ENCODE results near the gene MAPKBP1. TPM values are rescaled to one million over a fixed set of nuclear protein-coding genes. Genes with fewer than 3 reads are reported as not detected.

Gene MAPKBP1
- total and polyA plus RNA-seq, 2 of the 4 experiments (the other 2 are of a cell fraction) = 12.5 to 15.3 TPM

GRCh38 chr15:41817781-41818180 is 43.5 kb downstream of the MAPKBP1 start:
- H3K9me1 ChIP-seq (ENCODE audit: insufficient read depth, low read length) = no peaks in the 10 kb centered on the region
- H3K79me1 ChIP-seq (ENCODE audit: low read depth in 1 of 2, low read length in 2 of 2) = peaks cover 0 to 8% of the 10 kb centered on the region in 2 experiments; a peak in 1 of 4 replicates
- ChIA-PET CTCF (no interaction called here), POLR2A (ENCODE audit: unreplicated experiment) (no interaction called here)
- intact Hi-C loops (cut with micrococcal nuclease) (loop anchor here (10.0 kb wide), 1 partner anchor 353 kb away; no protein-coding TSS in a partner anchor), in situ Hi-C loops (cut with MboI; ENCODE audit: low sequenced_read_pairs) (no loop called here), dilution Hi-C loops (cut with HindIII; ENCODE audit: low sequenced_read_pairs, unreplicated experiment) (no loop called here)
- no peak overlapping the region for H4K8ac ChIP-seq (ENCODE audit: low read depth in 2 of 2, low read length in 2 of 2)
- H3K4me2 ChIP-seq (ENCODE audit: low read depth, low read length) = no peak overlapping the region
- H3K9me3 ChIP-seq (ENCODE audit: control insufficient read depth, insufficient read depth, low read length) = no peaks in the 10 kb centered on the region
- H3K4me3 ChIP-seq (ENCODE audit: insufficient read depth, low read depth, low read length) = no peak overlapping the region
- H2BK15ac ChIP-seq (ENCODE audit: low read depth, low read length) = no peak overlapping the region
- DNase-seq (no peak), ATAC-seq (ENCODE audit: low read depth) (no peak)
- H2AK5ac ChIP-seq (ENCODE audit: low read depth, low read length) = no peak overlapping the region
- H3K36me3 ChIP-seq (ENCODE audit: control insufficient read depth, insufficient read depth, low read length) = peaks cover 70% of the 10 kb centered on the region
- no peak overlapping the region for H3K18ac ChIP-seq (ENCODE audit: low read depth, low read length)
- H2BK5ac ChIP-seq (ENCODE audit: low read depth, low read length, poor library complexity, severe bottlenecking) = no peak overlapping the region
- no TSS peak for BruUV-seq (replicated peaks)
- H3K4ac ChIP-seq (ENCODE audit: low read depth, low read length) = no peak overlapping the region
- H3K9ac ChIP-seq (ENCODE audit: low read depth, low read length) = no peak overlapping the region
- H3K23ac ChIP-seq (ENCODE audit: low read depth, low read length) = no peak overlapping the region
- no peak overlapping the region for H2AFZ ChIP-seq (replicated peaks; ENCODE audit: low read length, poor library complexity)
- H2BK120ac ChIP-seq (ENCODE audit: low read depth, low read length) = no peak overlapping the region
- no CpG with 5 or more reads among the region's 6 CpGs for WGBS, 2 experiments (ENCODE audit: extremely low coverage in 2 of 2, insufficient read length in 1 of 2)
- no peak overlapping the region for H4K91ac ChIP-seq (ENCODE audit: insufficient read depth, low read depth, low read length)
- H3K4me1 ChIP-seq (ENCODE audit: control insufficient read depth, insufficient read depth, low read length) = no peaks in the 10 kb centered on the region
- H4K20me1 ChIP-seq (ENCODE audit: insufficient read depth, low read length) = no peaks in the 10 kb centered on the region
- H3K27ac ChIP-seq (ENCODE audit: insufficient read depth, low read length) = no peak overlapping the region
- H3K27me3 ChIP-seq (ENCODE audit: control insufficient read depth, insufficient read depth, low read length) = no peaks in the 10 kb centered on the region
- no peak overlapping the region for H3K56ac ChIP-seq (ENCODE audit: extremely low read depth, insufficient read depth, low read length)
- H3K14ac ChIP-seq (replicated peaks; ENCODE audit: low read depth, low read length) = no peak overlapping the region
- no peak overlapping the region for H2AK9ac ChIP-seq (replicated peaks; ENCODE audit: low read depth, low read length, poor library complexity)
- no peak overlapping the region for H2BK20ac ChIP-seq (ENCODE audit: low read depth, low read length)
- TF ChIP-seq POLR2A (IDR thresholded peaks at IDR 0.05; ENCODE audit: low read depth, low read length) (no peak), SMC3 (IDR thresholded peaks at IDR 0.05; ENCODE audit: low read depth, low read length) (no peak), CHD1 (IDR thresholded peaks at IDR 0.05; ENCODE audit: low read depth, low read length) (no peak), MAFK (IDR thresholded peaks at IDR 0.05; ENCODE audit: low read depth, low read length) (no peak), RAD21 (IDR thresholded peaks at IDR 0.05; ENCODE audit: low read length) (no peak), CEBPB (IDR thresholded peaks at IDR 0.05; ENCODE audit: low read depth, low read length) (no peak), RCOR1 (IDR thresholded peaks at IDR 0.05; ENCODE audit: insufficient replicate concordance, low read length) (no peak), CTCF (conservative IDR thresholded peaks at IDR 0.05; ENCODE audit: low read depth, low read length) (no peak), ELK1 (IDR thresholded peaks at IDR 0.05; ENCODE audit: borderline replicate concordance, low read depth, low read length) (no peak), MXI1 (IDR thresholded peaks at IDR 0.05; ENCODE audit: borderline replicate concordance, low read depth, low read length) (no peak), BHLHE40 (IDR thresholded peaks at IDR 0.05; ENCODE audit: low read depth, low read length) (no peak), RFX5 (IDR thresholded peaks at IDR 0.05; ENCODE audit: low read depth, low read length) (no peak), FOS (IDR thresholded peaks at IDR 0.05; ENCODE audit: low read depth, low read length) (no peak), MAZ (IDR thresholded peaks at IDR 0.05; ENCODE audit: borderline replicate concordance, low read depth, low read length) (no peak), NFE2L2 (IDR thresholded peaks at IDR 0.05; ENCODE audit: low read depth, low read length) (no peak)
- no peak overlapping the region for H4K5ac ChIP-seq (ENCODE audit: low read depth, low read length)
